OCI-LY3 (cell line): Measurements from ENCODE around the gene CFAP92.

Experiments used
- CTCF ChIP-seq: fragments of 200-600, 300-600 bp; sonication (generic); IDR thresholded peaks from 2 replicates; pipeline ENCODE4 v1.5.1; 2014; ENCODE audit warnings: antibody characterized with exemption, low read length, low read depth
- EZH2phosphoT487 ChIP-seq: fragments of 200-600 bp; shearing (Covaris generic); IDR thresholded peaks from 2 replicates; pipeline ENCODE4 v1.6.1; 2018; ENCODE audit warnings: antibody characterized with exemption, mixed run types, low read depth

- TF ChIP-seq CTCF (no peak), EZH2phosphoT487 (no peak)
Observed at GRCh38 chr3:128919988-128920387, 73.9 kb downstream of the CFAP92 start.
